Dedifferentiated amniotic fluid mesenchymal stem cell (primary cell): ENCODE results near the gene AK2.
"Not testable (repeated sequence)": the region's sequence is repeated elsewhere in the genome, so short reads cannot be mapped to it uniquely, and the experiment has no call there.

Source experiments
- DNase-seq: peaks from one replicate; pipeline ENCODE4 v3.0.0-alpha.2; 2016; ENCODE audit errors: extremely low spot score

Gene AK2

DNA sequence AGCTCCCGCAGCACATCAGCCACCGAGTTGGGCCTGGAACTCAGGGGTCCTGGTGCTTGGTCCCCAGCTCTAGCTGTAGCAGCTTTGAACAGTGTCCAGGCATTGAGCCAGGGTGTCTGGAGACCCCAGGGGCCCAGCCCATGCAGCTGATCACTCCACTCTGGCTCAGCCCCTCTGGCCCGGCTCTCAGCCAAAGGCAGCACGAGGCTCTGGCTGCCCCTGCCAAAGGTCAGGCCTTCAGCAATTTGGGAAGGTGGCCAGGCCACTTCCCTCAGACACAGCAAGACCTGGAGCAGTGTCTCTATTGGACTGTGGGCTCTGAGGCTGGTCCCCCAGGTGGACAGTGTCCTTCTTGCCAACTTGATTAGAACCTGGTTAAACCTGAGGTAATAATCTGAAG lies 37.7 kb downstream of the AK2 start:
- DNase-seq: no peak

DNA sequence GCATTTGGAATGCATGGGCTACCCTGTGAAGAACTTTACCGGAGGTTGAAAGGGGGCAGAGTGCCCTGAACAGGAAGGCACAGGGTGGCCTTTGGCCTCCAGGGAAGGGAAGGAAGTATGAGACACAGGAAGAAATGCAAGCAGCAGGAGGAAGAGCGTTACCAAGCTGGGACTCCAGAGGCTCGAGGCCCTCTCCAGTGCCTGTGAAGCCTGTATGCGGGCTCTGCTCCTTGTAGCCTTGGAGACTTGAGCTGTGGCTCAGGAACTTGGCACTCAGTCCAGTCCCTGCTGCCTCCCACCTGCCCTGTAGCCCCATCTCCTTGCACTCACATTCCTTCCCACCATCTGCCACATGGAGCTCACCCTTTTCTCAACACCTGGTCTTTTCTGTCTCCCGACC lies 38.6 kb downstream of the AK2 start:
- no peak for DNase-seq

DNA sequence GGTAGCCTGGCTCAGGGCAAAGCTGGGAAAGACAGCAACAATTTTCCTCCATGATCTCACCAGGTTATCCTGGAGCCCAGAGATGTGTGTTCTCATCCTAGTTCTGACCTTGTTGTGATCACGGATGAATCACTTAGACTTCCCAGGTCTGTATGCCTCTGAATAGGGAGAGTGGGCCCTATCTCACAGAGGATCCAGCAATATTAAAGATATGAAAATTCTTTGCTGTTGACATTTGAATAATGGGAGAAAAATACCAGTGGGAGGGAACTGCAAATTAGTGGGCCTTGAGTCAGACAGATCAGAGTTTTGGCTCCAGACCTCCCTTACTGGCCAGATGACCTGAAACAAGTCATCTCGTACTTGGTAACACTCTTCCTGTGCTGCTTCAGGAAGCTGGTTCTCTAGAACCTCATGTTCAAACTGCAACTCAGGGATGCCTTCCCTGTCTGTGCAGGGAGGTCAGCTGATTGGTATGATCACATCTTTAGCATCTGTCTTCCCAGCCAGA lies 39.2 kb downstream of the AK2 start:
- DNase-seq: no peak

GRCh38 chr1:32993324-32993636 lies 43.4 kb downstream of the AK2 start:
- DNase-seq: not testable (repeated sequence)

DNA sequence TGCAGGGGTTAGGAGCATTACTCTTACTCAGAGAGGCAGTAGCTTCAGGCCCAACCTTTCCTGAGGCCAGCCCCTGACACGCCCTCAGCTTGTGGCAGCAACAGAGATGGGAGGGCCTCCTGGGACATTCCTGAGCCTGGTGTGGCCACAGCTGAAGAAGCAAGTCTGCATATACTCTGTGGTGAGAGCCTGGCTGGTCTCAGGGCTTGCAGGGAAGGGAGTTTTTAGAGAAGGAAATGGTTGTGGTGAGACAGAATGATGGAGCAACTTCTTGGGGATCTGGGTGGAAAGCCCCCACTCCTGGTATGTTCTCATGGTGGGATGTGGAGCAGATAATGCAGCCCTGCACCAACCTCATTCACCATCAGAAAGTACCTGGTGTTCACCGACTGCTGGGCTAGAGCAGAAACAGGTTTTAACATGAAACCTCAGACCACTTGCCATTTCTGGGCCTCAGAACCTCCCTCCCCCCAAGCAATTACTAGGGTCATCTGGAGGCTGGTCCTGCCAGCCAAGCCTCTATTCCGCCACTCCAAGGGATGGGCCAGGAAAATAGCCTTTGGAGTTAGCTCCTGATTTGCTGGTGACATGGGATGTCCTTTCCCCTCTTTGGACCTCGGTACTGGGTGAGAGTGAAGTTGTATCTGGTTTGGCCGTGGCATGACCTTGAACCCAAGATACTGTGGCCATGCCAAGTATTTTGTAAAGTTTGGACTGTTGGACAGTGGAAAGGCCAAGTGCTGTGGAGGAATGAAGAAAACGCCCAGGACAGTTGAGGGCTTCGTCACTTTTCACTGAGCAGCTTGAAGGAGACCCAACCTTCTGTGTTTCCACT lies 44.0 kb downstream of the AK2 start:
- peak; percentile 86 for DNase-seq

GRCh38 chr1:32991819-32992488 lies 44.7 kb downstream of the AK2 start:
- DNase-seq: no peak

- DNase-seq: no peak
These were observed 45.3 kb downstream of the AK2 start for GRCh38 chr1:32991386-32991785.

DNA sequence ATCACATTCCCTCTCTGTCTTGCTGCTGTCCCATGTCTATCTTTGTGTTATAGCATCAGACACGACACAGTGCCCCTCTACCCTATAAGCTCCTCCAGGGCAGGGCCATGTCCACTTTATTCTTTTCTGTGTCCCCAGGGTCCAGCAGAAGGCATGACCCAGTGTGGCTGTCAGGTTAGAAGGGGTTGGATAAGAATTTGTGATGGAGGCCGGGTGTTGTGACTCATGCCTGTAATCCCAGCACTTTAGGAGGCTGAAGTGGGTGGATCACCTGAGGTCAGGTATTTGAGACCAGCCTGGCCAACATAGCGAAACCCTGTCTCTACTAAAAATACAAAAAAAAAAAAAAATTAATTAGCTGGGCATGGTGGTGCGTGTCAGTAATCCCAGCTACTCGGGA lies 45.8 kb downstream of the AK2 start:
- DNase-seq: no peak

DNA sequence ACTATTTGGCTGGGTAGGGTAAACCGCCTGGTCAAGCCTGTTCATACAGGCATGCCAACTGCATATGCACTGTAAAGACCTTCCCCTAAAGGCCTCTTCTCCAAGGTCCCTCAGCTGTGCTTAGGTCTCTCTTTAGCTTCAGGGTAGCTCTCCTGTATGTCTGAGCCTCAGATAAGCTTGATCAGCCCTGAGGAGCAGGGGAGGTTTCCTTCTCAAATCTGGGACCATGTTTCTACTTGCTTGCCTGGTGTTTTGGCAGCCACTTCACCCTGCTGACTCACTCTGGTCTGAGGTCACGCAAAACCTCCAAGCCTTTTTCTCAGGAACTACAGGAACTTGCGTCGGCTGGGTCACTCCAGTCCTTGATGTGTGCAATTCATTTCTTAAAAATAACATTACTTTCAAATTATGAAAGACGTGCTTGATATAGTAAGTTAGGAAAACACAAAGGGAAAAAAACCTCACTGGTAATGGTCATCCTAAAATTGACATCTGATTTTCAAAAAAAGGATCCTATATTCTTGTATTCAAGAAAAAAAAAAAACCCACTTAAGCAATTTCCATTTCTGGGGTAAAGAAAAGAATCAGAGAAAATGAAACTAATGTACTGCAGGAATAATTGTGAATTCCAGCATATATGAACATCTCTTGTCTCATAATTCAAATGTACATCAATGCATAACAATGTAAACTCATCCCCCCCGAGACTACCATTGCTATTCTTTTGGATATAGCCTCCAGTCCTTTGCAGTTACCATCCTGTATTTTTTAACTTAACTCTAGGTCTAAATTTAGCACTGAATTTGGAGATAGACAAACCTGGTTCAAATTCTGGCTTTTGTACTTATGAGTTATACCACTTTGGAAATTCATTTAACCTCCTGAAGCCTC lies 47.3 kb downstream of the AK2 start:
- peak; percentile 92 for DNase-seq

GRCh38 chr1:32988665-32989064 lies 48.0 kb downstream of the AK2 start:
- DNase-seq: peak; percentile 52

DNA sequence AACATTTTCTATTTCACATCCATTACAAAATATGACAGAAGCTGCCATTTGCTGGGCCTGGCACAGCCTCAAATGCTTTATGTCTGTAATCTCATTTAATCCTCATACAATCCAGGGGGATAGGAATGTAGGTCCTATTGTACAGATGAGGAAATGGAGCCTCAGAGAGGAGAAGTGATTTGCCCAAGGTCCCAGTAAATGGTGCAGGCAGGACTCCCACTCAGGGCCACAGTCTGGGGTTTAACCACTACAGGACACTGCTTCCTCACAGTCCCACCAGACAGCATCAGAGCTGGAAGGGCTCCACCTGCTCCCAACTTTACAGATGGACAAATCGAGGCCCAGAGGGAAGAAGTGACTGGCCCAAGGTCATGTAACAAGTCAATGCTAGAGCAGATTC lies 51.5 kb downstream of the AK2 start:
- no peak for DNase-seq

GRCh38 chr1:32984455-32985171 lies 52.1 kb downstream of the AK2 start:
- DNase-seq: no peak

- no peak for DNase-seq
These were observed 52.6 kb downstream of the AK2 start for GRCh38 chr1:32984090-32984454.

- DNase-seq: no peak
These were observed 53.7 kb downstream of the AK2 start for GRCh38 chr1:32983020-32983419.

DNA sequence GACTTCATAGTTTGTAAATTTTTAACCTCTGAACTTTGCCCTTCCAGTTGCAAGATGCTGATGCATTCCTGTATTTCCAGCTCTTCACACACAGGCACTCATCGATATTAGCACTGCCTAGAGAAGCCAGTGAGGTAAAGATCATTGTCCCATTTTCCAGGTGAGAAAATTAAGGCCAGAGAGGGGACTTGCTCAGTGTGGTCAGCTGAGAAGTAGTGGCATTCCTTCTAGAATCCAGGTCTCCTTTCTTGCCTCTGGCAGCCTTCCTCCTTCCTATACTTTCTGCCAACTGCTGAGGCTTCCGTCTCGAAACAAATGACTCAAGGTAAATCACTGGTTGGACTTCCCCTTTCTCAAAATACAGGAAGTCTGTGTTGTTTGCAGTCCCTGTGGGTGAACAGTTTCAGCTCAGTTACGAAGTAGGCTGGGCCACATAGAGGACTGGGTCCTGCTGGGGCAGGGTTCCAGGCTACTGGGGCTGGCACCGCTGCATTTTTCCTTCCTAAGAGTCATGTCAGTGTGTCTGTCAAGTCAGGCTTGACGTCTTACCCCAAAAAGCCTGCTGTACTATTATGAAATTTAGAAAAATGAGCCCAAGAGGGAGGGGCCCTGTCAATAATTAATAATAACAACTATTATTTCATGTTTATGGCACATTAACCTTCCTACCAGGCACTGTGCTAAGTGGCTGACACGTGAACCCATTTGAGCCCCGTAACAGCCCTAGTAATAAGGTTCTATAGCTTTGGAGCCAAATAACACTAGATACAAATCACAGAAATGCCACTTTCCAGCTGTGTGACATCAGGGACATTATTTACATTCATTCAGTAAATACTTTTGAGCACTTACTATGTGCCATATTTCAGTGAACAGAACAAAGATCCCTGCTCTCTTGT lies 55.4 kb downstream of the AK2 start:
- DNase-seq: no peak

- DNase-seq: no peak
These were observed 56.6 kb downstream of the AK2 start for GRCh38 chr1:32980080-32980479.

GRCh38 chr1:32978854-32979253 lies 57.8 kb downstream of the AK2 start:
- DNase-seq: no peak

DNA sequence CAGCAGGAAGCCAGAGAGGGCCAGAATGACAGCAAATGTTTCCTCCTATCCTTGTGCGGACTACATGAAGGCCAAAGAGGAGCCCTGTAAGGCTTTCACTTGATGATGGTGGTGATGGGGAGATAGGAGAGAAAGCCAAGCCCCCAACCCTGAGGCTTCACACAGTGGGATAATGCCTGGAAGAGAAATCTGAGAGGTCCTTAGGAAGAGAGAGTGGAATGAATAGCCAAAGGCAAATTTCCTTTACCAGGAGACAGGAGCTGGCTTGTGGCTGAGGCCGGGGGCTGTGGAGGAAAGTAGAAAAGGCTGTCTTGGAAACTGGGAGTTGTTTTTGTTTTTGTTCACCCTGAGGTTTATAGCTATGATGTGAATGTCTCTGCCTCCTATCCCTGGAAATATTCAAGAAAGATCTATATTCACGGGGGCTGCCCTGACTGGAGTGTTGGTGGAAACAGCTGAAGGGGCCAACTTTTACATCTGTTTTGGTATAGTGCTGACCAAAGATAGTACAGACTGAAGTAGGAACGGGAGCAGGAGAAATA lies 59.1 kb downstream of the AK2 start:
- no peak for DNase-seq

DNA sequence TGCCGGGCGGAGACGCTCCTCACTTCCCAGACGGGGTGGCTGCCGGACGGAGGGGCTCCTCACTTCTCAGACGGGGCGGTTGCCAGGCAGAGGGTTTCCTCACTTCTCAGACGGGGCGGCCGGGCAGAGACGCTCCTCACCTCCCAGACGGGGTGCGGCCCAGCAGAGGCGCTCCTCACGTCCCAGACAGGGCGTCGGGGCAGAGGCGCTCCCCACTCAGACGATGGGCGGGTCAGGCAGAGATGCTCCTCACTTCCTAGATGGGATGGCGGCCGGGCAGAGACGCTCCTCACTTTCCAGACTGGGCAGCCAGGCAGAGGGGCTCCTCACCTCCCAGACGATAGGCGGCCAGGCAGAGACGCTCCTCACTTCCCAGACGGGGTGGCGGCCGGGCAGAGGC lies 61.6 kb downstream of the AK2 start:
- DNase-seq: not testable (repeated sequence)

GRCh38 chr1:32973458-32973857 lies 63.2 kb downstream of the AK2 start:
- DNase-seq: not testable (repeated sequence)
